SK-N-SH treated with all-trans-retinoic acid at 6 μM for 48 hours (cell line): ENCODE measurements around the gene CLEC11A.

Source experiments
- ATAC-seq: fragments of 200-7000 bp; cut with Tn5 transposase; 3 replicates; pipeline ENCODE4 v1.9.1; 2020; ENCODE audit warnings: mild to moderate bottlenecking, moderate library complexity
- ARNTL ChIP-seq: fragments of 450-650 bp; formaldehyde crosslinking; IDR thresholded peaks from 2 replicates; pipeline ENCODE4 v1.5.0; 2020; ENCODE audit warnings: low read depth, mild to moderate bottlenecking, moderate library complexity, borderline replicate concordance
- CSDC2 ChIP-seq: fragments of 250-450 bp; sonication (Bioruptor Pico); IDR thresholded peaks from 2 replicates; pipeline ENCODE4 v1.5.0; 2020; ENCODE audit warnings: mild to moderate bottlenecking, moderate library complexity
- ESRRG ChIP-seq: fragments of 250-450 bp; sonication (Bioruptor Pico); IDR thresholded peaks from 2 replicates; pipeline ENCODE4 v1.6.1; 2021; ENCODE audit warnings: mild to moderate bottlenecking
- GLIS3 ChIP-seq: fragments of 250-450 bp; sonication (Bioruptor Pico); IDR thresholded peaks from 2 replicates; pipeline ENCODE4 v1.5.0; 2020; ENCODE audit warnings: mild to moderate bottlenecking, moderate library complexity
- ISL1 ChIP-seq: fragments of 250-450 bp; sonication (Bioruptor Pico); IDR thresholded peaks from 2 replicates; pipeline ENCODE4 v2.1.2; 2022; ENCODE audit warnings: mild to moderate bottlenecking, moderate library complexity
- OSR1 ChIP-seq: fragments of 250-450 bp; sonication (Bioruptor Pico); IDR thresholded peaks from 2 replicates; pipeline ENCODE4 v1.8.0; 2022; ENCODE audit warnings: moderate library complexity, mild to moderate bottlenecking, inconsistent platforms
- PPARA ChIP-seq: fragments of 250-450 bp; sonication (Bioruptor Pico); IDR thresholded peaks from 2 replicates; pipeline ENCODE4 v1.5.0; 2020; ENCODE audit warnings: mild to moderate bottlenecking, borderline replicate concordance
- SNAI2 ChIP-seq: fragments of 250-450 bp; sonication (Bioruptor Pico); IDR thresholded peaks from 2 replicates; pipeline ENCODE4 v1.5.0; 2020; ENCODE audit warnings: mild to moderate bottlenecking, moderate library complexity
- TCF4 ChIP-seq: fragments of 250-450 bp; sonication (Bioruptor Pico); IDR thresholded peaks from 2 replicates; pipeline ENCODE4 v1.8.0; 2021; ENCODE audit warnings: mild to moderate bottlenecking, moderate library complexity, borderline replicate concordance
- TOX ChIP-seq: fragments of 250-450 bp; sonication (Bioruptor Pico); IDR thresholded peaks from 2 replicates; pipeline ENCODE4 v1.8.0; 2021; ENCODE audit warnings: mild to moderate bottlenecking, moderate library complexity, borderline replicate concordance
- ZC3H10 ChIP-seq: fragments of 250-450 bp; sonication (Bioruptor Pico); IDR thresholded peaks from 2 replicates; pipeline ENCODE4 v1.5.1; 2021; ENCODE audit warnings: mild to moderate bottlenecking, moderate library complexity
- ZFP3 ChIP-seq: fragments of 250-450 bp; sonication (Bioruptor Pico); IDR thresholded peaks from 2 replicates; pipeline ENCODE4 v1.5.0; 2020; ENCODE audit warnings: mild to moderate bottlenecking, moderate library complexity
- ZFP30 ChIP-seq: fragments of 450-650 bp; formaldehyde crosslinking; IDR thresholded peaks from 2 replicates; pipeline ENCODE4 v1.5.0; 2022; ENCODE audit warnings: mild to moderate bottlenecking, moderate library complexity
- ZNF565 ChIP-seq: fragments of 450-650 bp; formaldehyde crosslinking; conservative IDR thresholded peaks from 2 replicates; pipeline ENCODE4 v1.5.0; 2020; ENCODE audit warnings: low read depth, mild to moderate bottlenecking, moderate library complexity
- ZNF70 ChIP-seq: fragments of 450-650 bp; formaldehyde crosslinking; IDR thresholded peaks from 2 replicates; pipeline ENCODE4 v1.5.0; 2020; ENCODE audit warnings: mild to moderate bottlenecking, moderate library complexity
- ZNF8 ChIP-seq: fragments of 450-650 bp; formaldehyde crosslinking; IDR thresholded peaks from 2 replicates; pipeline ENCODE4 v1.5.0; 2020; ENCODE audit warnings: mild to moderate bottlenecking, moderate library complexity
- TF ChIP-seq, protein P1 (sequence below): fragments of 250-450 bp; sonication (Bioruptor Pico); IDR thresholded peaks from 2 replicates; pipeline ENCODE4 v1.5.0; 2020; ENCODE audit warnings: mild to moderate bottlenecking, moderate library complexity
- TF ChIP-seq, protein P2 (sequence below): fragments of 250-450 bp; sonication (Bioruptor Pico); IDR thresholded peaks from 2 replicates; pipeline ENCODE4 v1.5.1; 2020; ENCODE audit warnings: low read depth, mild to moderate bottlenecking, moderate library complexity
- TF ChIP-seq, protein P3 (sequence below): fragments of 250-450 bp; sonication (Bioruptor Pico); IDR thresholded peaks from 2 replicates; pipeline ENCODE4 v1.8.0; 2021; ENCODE audit warnings: low read depth, mild to moderate bottlenecking, moderate library complexity, borderline replicate concordance
- TF ChIP-seq, protein P4 (sequence below): fragments of 250-450 bp; sonication (Bioruptor Pico); IDR thresholded peaks from 2 replicates; pipeline ENCODE4 v1.8.0; 2020; ENCODE audit warnings: mild to moderate bottlenecking, moderate library complexity, borderline replicate concordance
- TF ChIP-seq, protein P5 (sequence below): fragments of 250-450 bp; sonication (Bioruptor Pico); IDR thresholded peaks from 2 replicates; pipeline ENCODE4 v1.5.1; 2021; ENCODE audit warnings: mild to moderate bottlenecking, moderate library complexity

Gene CLEC11A

DNA sequence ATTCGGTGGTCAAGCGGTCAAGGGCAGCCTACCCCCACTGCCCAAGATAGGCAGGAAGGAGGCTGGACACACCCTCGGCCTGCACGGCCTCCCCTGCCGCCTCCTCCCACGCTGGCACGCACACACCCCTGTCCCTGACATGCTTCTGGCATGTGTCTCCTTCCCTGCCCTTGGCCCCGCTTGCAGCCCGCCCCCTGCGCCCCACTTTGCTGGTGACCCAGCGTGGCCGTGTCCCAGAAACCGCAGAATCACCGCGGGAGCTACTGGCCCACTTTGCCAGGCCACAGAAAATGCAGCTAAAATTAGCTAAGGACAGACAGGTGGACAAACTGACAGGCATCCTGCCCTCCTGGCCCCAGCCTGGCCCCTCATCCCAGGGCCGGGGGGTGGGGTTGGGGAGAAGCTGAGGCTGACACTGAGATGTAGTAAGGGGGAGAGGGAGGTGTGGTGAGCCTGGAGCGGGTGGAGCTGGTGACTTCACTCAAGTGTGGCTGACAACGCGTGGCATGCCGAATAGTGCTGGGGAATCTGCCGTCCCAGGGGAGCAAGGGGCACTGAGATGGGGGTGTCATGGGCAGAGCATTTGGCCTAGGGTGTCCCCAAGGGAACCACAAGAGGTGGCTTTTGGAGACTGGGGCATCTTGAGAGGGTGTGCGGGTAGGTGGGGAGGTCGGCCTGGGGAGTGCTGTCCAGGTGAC, 6.0 kb upstream of the CLEC11A start:
- TF ChIP-seq PPARA (CRISPR knock-in tag), result no peak
- TF ChIP-seq, protein P1, sequence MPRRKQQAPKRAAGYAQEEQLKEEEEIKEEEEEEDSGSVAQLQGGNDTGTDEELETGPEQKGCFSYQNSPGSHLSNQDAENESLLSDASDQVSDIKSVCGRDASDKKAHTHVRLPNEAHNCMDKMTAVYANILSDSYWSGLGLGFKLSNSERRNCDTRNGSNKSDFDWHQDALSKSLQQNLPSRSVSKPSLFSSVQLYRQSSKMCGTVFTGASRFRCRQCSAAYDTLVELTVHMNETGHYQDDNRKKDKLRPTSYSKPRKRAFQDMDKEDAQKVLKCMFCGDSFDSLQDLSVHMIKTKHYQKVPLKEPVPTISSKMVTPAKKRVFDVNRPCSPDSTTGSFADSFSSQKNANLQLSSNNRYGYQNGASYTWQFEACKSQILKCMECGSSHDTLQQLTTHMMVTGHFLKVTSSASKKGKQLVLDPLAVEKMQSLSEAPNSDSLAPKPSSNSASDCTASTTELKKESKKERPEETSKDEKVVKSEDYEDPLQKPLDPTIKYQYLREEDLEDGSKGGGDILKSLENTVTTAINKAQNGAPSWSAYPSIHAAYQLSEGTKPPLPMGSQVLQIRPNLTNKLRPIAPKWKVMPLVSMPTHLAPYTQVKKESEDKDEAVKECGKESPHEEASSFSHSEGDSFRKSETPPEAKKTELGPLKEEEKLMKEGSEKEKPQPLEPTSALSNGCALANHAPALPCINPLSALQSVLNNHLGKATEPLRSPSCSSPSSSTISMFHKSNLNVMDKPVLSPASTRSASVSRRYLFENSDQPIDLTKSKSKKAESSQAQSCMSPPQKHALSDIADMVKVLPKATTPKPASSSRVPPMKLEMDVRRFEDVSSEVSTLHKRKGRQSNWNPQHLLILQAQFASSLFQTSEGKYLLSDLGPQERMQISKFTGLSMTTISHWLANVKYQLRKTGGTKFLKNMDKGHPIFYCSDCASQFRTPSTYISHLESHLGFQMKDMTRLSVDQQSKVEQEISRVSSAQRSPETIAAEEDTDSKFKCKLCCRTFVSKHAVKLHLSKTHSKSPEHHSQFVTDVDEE, result no peak
- TF ChIP-seq ZNF70 (CRISPR knock-in tag), result no peak
- TF ChIP-seq, protein P2, sequence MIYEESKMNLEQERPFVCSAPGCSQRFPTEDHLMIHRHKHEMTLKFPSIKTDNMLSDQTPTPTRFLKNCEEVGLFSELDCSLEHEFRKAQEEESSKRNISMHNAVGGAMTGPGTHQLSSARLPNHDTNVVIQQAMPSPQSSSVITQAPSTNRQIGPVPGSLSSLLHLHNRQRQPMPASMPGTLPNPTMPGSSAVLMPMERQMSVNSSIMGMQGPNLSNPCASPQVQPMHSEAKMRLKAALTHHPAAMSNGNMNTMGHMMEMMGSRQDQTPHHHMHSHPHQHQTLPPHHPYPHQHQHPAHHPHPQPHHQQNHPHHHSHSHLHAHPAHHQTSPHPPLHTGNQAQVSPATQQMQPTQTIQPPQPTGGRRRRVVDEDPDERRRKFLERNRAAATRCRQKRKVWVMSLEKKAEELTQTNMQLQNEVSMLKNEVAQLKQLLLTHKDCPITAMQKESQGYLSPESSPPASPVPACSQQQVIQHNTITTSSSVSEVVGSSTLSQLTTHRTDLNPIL (CRISPR knock-in tag), result no peak
- TF ChIP-seq ZNF8 (CRISPR knock-in tag), result no peak
- TF ChIP-seq ESRRG, result no peak
- no peak for TF ChIP-seq ARNTL (CRISPR knock-in tag)
- no peak for TF ChIP-seq ZFP30 (CRISPR knock-in tag)
- TF ChIP-seq, protein P3, sequence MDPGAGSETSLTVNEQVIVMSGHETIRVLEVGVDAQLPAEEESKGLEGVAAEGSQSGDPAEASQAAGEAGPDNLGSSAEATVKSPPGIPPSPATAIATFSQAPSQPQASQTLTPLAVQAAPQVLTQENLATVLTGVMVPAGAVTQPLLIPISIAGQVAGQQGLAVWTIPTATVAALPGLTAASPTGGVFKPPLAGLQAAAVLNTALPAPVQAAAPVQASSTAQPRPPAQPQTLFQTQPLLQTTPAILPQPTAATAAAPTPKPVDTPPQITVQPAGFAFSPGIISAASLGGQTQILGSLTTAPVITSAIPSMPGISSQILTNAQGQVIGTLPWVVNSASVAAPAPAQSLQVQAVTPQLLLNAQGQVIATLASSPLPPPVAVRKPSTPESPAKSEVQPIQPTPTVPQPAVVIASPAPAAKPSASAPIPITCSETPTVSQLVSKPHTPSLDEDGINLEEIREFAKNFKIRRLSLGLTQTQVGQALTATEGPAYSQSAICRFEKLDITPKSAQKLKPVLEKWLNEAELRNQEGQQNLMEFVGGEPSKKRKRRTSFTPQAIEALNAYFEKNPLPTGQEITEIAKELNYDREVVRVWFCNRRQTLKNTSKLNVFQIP (CRISPR knock-in tag), result no peak
- TF ChIP-seq CSDC2 (CRISPR knock-in tag), result no peak
- TF ChIP-seq SNAI2 (CRISPR knock-in tag), result no peak
- TF ChIP-seq OSR1 (CRISPR knock-in tag), result no peak
- TF ChIP-seq ZNF565 (CRISPR knock-in tag), result no peak
- TF ChIP-seq ZFP3 (CRISPR knock-in tag), result no peak
- TF ChIP-seq ISL1 (CRISPR knock-in tag), result no peak
- TF ChIP-seq TCF4 (CRISPR knock-in tag), result no peak
- TF ChIP-seq GLIS3, result no peak
- TF ChIP-seq, protein P4, sequence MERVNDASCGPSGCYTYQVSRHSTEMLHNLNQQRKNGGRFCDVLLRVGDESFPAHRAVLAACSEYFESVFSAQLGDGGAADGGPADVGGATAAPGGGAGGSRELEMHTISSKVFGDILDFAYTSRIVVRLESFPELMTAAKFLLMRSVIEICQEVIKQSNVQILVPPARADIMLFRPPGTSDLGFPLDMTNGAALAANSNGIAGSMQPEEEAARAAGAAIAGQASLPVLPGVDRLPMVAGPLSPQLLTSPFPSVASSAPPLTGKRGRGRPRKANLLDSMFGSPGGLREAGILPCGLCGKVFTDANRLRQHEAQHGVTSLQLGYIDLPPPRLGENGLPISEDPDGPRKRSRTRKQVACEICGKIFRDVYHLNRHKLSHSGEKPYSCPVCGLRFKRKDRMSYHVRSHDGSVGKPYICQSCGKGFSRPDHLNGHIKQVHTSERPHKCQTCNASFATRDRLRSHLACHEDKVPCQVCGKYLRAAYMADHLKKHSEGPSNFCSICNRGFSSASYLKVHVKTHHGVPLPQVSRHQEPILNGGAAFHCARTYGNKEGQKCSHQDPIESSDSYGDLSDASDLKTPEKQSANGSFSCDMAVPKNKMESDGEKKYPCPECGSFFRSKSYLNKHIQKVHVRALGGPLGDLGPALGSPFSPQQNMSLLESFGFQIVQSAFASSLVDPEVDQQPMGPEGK (CRISPR knock-in tag), result no peak
- no peak for TF ChIP-seq ZC3H10
- no peak for TF ChIP-seq TOX (CRISPR knock-in tag)
- ATAC-seq, result no peak

DNA sequence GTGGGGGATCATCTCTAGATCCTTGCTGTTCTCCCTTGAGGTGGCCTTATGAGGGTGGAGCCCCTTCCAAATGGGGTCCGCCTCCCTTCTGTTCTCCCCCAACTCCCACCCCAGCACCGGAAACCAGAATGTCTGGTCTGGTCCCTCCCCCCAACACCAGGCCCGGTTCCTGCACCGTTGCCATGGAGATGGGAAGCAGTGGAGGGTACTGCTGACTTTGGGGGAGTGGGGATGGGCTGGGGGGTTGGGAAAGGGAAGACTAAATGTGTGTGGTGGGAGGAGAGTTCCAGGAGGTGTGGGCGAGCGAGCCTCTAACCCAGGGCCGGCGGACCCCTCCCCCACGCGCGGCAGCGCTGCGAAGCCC, 5.3 kb upstream of the CLEC11A start:
- no peak for TF ChIP-seq OSR1 (CRISPR knock-in tag)
- TF ChIP-seq ZNF565 (CRISPR knock-in tag), result no peak
- TF ChIP-seq SNAI2 (CRISPR knock-in tag), result no peak
- no peak for TF ChIP-seq TOX (CRISPR knock-in tag)
- no peak for TF ChIP-seq ZNF70 (CRISPR knock-in tag)
- TF ChIP-seq TCF4 (CRISPR knock-in tag), result no peak
- TF ChIP-seq, protein P5, sequence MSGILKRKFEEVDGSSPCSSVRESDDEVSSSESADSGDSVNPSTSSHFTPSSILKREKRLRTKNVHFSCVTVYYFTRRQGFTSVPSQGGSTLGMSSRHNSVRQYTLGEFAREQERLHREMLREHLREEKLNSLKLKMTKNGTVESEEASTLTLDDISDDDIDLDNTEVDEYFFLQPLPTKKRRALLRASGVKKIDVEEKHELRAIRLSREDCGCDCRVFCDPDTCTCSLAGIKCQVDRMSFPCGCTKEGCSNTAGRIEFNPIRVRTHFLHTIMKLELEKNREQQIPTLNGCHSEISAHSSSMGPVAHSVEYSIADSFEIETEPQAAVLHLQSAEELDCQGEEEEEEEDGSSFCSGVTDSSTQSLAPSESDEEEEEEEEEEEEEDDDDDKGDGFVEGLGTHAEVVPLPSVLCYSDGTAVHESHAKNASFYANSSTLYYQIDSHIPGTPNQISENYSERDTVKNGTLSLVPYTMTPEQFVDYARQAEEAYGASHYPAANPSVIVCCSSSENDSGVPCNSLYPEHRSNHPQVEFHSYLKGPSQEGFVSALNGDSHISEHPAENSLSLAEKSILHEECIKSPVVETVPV (CRISPR knock-in tag), result no peak
- TF ChIP-seq ZC3H10, result no peak
- TF ChIP-seq ISL1 (CRISPR knock-in tag), result no peak
- TF ChIP-seq ZFP3 (CRISPR knock-in tag), result no peak
- ATAC-seq, result no peak
